Measurements from ENCODE around the gene DUSP22. TPM values are rescaled to one million over a fixed set of nuclear protein-coding genes. Genes with fewer than 3 reads are reported as not detected.
"Not testable (repeated sequence)": the region's sequence is repeated elsewhere in the genome, so short reads cannot be mapped to it uniquely, and the experiment has no call there.

DUSP22 gene
- total RNA-seq, 2 donors from 2014 or later, result 26.5 to 29.5 TPM

DNA sequence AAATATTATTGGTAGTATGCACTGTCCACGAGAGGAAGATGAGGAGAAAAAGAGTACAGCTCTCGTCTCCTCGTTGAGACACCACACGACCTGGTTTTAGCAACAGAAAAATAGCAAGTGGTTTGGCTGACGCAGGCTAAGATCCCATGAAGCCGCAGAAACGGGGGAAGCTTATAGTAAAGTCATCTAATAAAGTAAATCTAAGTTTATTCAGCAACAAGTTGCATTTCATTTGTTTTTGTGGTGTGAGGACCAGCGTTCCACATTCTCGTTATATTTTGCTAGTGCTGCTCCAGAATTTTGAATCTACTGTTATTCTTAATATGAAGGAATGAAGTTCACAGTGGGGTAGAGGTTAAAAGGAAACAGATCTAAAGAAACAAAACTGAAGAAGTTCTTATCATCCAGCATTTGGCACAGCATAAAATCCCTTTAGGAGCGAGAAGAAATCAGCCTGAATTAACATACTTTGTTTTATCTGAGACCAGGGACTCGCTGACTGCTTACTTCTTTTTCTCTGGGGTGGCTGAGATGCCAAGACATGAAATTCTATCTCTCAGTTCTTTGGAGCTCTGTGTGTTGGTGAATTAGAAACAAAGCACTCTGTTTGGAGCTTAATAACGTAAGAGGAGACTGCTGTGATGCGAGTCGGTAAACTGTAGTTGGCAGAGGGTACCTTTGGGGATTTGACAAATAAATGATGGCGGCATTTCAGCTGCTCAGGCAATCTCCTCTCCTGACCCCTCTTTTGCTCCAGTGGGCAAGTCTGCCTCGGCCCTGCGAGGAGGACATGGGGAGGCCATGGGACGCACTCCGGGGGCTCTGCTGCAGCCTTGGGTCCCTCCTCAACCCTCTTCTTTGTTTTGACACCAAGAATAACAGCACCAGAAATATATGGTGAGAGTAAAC, 74.4 kb downstream of the DUSP22 start:
- intact Hi-C loops (cut with DNase I, micrococcal nuclease), result no loop called here
- ATAC-seq (no peak), DNase-seq (no peak)

DNA sequence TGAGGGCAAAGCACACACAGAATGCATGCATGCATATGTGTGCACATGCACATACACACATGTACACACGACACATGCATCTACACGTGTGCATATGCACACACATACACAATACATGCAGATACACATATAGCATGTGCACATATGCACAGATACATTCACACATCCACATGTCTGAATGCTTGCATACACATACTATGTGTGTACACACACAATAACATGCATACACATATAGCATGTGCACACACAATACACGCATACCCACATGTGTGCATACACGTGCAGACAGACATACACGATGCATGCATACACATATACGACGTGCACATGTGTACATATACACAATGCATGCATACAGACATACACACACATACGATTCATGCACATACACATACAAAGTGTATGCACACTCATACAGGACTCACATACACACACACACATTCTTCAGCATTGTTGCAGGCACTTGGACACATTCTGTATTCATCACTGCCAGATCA, 75.1 kb downstream of the DUSP22 start:
- intact Hi-C loops (cut with DNase I, micrococcal nuclease), result no loop called here
- no peak for ATAC-seq
- no peak for DNase-seq

DNA sequence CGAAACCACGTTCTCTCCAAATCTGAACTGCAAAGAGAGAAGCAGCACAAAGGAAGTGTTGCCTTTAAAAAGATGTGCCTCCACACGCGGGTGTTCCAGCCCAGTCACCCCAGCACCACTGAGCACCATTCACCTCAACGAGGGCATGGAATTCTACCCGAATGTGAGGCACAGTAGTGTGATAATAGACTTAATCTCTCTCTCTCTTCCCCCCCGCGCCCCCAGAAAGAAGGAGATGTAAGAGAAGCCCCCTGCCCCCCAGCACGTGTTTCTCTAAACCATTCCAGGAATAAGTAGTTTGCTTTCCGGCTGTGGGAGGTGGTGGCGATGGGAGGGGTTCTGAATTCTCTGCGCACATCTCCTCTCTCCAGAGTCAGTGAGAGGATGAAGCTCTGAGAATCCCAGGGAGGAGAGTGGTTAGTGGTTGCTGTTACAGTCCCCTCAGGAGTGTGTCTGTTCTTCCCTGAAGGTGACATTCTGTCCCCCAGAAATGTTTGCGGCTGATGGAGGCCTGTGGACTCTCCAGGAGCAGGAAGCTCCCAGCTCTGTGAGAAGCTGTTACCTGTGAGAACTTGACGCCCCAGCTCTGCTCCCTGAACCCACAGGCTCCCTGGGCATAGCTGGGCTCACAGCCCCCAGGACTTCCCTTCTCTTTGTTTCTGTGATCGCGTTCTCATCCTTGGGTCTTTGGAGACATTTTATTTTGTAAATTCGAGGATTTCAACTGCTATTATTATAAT, 75.8 kb downstream of the DUSP22 start:
- intact Hi-C loops (cut with DNase I, micrococcal nuclease), result no loop called here
- no peak for DNase-seq

DNA sequence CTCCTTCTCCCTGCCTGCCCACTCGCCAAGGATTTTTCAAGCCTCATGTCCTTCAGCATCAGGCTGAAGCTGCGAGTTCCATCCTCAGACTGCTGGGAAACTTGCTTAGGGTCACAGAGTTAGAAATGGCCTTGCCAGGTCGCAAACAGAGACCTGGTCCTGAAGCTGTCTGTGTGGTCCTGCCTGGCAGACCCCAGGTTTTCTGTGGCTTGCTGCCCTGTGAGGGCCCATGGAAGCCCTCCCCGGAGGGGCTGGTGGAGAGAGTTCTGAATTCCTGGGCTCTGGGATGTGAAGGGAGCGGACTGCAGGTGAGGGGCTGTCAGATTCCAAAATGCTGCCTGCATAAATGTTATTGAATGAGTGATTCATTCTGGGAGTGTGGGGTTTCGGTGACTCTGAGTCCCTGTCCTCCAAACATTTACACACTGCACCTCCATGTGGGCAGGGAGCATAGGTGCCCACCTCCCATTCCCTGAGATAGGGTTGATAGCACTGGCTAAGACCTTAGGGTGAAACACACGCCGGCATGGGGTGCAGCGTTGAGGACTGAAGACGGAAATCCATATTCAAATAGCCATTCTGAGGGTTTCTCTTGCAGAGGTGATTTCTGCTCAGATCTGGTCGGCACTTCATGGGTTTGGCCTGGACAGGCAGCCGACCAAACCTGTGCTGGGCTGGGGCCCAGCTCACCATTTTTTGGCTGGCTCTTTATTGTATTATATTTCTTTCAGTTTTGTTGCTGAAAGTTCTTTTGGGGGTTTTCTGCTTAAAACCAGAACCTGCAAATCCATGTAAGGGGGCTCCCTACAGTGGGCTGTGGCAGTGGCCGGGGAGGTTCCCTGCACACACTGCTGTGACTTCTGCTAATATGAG, 77.5 kb downstream of the DUSP22 start:
- intact Hi-C loops (cut with DNase I, micrococcal nuclease), result no loop called here
- no peak for ATAC-seq
- no peak for DNase-seq

More for the DNA sequence above, 75.8 kb downstream of the DUSP22 start:
- ATAC-seq, result no peak

DNA sequence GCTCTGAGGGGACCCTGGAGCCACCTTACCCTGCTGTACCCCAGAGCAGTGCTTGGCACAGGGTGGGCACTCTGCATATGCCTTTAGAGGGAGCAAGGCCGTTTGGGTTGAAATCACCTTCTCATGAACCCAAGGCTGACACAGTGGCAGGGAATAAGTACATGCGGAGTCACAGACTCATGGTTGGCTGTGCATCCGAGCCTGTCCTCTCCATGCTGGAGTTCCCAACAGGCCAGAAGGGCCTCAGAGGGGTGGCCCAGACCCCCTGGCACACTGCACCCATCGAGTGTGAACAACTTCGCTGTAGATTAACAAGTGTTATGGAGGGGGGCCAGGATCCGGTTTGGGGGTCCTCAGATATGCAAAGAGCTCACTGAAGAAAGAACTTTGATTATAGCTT, 78.3 kb downstream of the DUSP22 start:
- intact Hi-C loops (cut with DNase I, micrococcal nuclease), result no loop called here
- ATAC-seq (no peak), DNase-seq (no peak)

DNA sequence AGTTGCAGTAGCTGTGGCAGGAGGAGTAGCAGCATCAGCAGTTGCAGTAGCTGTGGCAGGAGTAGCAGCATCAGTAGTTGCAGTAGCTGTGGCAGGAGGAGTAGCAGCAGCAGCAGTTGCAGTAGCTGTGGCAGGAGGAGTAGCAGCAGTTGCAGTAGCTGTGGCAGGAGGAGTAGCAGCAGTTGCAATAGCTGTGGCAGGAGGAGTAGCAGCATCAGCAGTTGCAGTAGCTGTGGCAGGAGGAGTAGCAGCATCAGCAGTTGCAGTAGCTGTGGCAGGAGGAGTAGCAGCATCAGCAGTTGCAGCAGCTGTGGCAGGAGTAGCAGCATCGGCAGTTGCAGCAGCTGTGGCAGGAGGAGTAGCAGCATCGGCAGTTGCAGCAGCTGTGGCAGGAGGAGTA, 79.6 kb downstream of the DUSP22 start:
- ATAC-seq; intact Hi-C loops (cut with DNase I, micrococcal nuclease); DNase-seq: not testable (repeated sequence)

DNA sequence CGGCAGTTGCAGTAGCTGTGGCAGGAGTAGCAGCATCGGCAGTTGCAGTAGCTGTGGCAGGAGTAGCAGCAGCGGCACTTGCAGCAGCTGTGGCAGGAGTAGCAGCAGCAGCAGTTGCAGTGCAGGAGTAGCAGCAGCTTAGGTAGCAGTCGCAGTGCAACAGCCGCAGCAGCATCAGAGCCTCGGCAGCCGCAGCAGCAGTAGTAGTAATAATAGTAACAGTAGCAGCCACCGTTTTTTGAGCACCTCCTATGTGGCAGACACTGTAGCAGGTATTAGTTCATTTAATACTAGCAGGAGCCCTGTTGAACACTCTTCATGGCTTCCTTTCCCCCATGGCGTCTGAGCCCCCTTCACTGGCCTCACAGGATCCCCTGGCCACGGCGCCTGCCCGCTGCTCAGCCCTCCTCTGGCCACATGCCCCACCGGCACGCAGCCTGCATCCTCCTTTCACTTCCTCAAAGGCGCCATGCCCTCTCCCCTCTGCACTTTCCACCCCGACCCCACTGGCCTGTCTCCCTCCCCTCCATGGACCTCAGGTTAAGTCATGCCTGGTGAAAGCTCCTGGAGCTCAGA, 80.1 kb downstream of the DUSP22 start:
- ATAC-seq, result no peak
- peak in 1 of 2 donors; percentile 27 for DNase-seq
- intact Hi-C loops (cut with DNase I, micrococcal nuclease), result no loop called here

DNA sequence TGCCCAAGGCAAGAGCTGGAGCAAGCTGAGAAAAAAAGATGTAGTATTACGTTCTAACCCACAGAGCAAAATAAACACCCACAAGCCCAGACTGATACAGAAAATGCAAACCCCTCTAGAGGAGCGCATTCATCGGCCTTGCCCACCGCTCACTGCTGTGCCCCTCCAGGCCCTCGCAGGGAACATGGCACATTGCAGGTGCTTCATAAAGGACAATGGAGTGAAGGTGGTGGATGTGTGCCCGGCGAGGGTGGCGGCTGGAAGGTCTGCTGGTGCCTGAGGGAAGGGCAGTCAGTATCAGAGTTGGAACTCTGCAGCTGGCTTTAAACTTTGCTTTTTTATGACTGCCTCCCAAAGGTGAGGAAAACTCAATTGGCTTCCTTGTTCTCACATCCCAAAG, 80.7 kb downstream of the DUSP22 start:
- peak; percentile 26 for ATAC-seq
- no peak for DNase-seq
- intact Hi-C loops (cut with DNase I, micrococcal nuclease), result no loop called here

DNA sequence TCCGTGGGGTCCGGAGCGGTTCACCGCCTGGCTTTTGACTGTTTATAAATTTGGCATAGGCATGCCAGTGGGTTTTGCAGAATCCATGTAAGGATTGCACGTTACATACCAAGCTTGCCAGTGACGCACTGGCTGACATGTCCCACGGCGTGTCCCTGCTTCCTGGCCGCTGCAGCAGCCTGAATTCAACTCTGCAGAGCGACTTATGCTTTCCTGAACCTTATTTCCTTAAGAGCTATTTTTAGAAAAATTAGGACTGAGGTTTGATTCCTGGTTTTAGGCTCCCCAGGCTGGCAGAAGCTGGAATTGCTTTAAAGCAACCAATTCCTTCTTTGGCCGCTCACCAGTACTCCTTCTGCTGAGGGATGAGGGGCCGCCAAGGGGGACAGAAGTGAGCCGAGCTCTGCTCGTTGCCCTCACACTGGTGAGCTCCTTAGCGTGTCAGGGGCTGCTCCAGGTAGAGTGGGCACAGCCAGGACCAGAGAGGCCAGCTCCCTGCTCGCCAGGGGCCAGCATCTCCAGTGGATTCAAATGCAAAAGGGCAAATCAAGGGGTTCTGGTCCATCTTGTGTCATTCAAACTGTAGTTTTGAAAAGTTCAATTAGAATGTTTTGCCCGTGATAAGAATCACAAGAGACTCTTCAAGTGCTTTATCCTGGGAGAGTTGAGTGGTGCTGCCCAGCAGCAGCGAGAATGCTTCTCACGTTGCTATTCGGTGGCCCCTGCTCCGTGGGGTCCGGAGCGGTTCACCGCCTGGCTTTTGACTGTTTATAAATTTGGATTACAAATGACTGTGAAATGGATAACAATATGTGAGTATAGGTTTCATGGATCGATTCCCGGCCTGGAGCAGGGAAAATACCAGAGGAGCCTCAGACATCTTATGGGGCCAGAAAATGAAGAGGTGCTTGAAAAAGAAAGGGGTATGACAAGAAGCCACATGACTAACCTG, 81.8 kb downstream of the DUSP22 start:
- intact Hi-C loops (cut with DNase I, micrococcal nuclease), result no loop called here
- ATAC-seq, result no peak

DNA sequence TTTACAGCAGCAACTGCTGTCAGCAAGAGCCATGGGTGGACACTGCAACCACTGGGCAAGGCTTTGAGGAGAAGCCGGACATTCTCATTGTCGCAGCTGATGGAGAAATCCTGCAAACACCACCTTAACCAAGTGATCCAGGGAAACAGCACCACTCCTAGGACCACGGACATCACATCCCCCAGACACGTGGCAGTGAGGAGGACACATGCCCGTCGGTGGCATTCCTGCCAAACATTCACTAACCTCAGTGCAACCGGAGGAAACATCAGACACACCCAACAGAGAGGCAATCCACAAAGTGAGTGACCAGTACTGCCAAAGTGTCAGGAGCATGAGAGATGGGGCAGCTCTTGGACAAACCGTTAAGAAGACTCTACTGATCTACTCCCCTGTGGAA, 82.7 kb downstream of the DUSP22 start:
- no peak for DNase-seq
- ATAC-seq, result no peak
- intact Hi-C loops (cut with DNase I, micrococcal nuclease), result no loop called here

More for the DNA sequence above, 81.8 kb downstream of the DUSP22 start:
- peak in 1 of 2 donors; percentile 23 for DNase-seq

DNA sequence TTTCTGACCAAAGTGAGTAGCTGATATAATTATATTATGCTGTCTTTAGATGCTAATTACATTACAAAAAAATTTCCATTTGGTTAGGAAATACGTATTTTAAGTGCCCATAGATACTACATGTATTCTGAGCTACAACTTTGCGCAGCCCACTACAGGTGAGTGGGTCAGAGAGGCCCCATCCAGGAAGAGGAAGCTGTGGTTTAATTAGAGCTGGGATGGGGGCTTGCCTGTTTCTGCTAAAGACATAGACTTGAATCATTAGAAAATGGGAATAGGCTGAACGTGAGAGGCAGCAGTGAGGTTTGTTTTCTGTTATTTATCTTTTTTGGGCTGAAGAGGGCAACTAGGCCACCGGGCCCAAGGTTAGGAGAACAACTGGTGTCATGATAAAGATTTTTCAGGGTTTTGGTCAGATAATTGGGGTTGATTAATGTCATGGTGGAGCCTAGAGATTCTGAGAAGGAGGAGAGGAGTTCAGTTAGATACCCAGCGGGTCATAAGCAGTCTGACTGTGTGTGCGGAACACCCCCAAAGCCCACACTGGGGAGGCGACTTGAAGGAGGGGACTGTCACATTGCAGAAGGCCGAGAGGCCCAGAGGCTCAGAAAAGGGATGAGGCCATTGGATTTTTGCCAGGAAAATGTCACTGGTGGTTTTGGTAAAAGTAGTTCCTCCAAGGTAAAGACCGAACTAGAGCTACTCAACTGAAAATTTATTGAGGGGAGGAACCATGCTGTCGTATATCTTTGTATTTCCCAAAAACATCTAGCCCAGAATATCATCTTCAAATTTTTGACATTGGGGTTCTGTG, 84.7 kb downstream of the DUSP22 start:
- ATAC-seq, result no peak
- intact Hi-C loops (cut with DNase I, micrococcal nuclease), result no loop called here
- no peak for DNase-seq

DNA sequence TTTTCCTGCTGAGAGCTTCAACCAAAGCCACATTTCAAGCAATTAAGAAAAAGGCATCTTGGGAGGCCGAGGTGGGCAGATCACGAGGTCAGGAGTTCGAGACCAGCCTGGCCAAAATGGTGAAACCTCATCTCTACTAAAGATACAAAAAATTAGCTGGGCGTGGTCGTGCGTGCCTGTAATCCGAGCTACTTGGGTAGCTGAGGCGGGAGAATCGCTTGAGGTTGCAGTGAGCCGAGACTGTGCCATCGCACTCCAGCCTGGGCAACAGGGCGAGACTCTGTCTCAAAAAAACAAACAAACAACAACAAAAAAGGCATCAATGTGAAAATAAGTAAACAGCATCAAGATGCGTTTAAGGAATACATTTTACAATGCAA, 85.3 kb downstream of the DUSP22 start:
- intact Hi-C loops (cut with DNase I, micrococcal nuclease); ATAC-seq; DNase-seq: not testable (repeated sequence)

DNA sequence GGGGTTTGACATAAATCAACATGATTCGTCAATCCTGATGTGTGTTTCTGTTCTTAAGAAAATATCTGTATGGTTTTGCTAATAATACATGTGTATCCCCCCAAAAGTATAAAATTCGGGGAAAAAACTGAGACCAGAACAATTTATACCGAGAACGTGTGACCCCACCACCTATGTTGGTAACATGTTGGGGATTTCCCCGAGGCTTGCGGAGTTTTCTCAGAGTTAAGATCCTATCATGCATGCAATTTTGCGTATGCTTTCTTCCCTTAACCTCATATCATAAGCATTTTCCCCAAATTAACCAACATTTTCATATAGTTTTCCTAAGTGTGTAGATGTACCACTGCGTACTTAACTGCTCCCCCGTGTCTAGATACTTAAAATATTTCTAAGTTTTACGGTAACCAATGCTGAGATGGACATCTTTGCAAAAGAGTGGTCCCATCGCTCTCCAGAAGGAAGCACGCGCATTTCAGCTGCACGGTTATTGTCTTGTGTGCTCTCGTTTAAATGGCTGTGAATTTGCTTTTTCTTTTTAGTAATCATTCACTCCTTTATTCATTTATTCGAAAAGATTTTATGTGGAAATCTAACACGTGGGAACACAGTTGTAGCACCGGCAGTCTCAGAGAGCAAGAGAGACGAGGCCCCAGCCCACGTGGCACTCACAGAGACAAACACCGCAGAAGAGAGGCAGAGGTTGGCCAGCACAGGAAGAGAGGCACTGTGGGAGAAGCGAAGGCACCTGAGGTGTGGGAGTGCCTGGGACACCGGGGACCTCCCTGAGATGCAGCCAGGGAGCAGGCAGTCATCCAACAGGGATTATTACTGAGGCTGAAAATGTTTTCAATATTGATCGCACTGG, 86.0 kb downstream of the DUSP22 start:
- DNase-seq (no peak), ATAC-seq (no peak)
- intact Hi-C loops (cut with DNase I, micrococcal nuclease), result no loop called here

DNA sequence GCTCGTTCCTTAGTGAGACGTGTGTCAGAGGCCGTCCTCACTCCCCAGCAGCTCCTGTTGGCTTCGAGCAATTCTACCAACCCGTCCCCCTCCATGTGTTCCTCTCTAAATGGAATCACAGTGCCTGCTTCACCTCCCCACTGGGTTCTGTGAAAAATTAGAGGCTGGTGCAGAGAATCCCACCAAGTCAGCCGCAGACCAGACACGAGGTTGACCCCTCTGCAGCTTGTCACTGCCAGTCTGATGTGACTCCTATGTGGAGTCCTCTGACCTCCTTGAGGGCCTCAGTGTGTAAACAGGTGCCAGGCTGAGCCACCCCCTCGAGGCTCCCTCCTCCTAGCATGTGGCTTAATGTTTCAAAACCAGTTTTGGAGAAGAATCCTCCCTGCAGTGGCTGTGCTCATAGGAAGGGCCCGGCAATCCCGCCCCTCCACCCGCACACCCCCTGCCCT, 86.7 kb downstream of the DUSP22 start:
- ATAC-seq (no peak), DNase-seq (no peak)
- intact Hi-C loops (cut with DNase I, micrococcal nuclease), result no loop called here

DNA sequence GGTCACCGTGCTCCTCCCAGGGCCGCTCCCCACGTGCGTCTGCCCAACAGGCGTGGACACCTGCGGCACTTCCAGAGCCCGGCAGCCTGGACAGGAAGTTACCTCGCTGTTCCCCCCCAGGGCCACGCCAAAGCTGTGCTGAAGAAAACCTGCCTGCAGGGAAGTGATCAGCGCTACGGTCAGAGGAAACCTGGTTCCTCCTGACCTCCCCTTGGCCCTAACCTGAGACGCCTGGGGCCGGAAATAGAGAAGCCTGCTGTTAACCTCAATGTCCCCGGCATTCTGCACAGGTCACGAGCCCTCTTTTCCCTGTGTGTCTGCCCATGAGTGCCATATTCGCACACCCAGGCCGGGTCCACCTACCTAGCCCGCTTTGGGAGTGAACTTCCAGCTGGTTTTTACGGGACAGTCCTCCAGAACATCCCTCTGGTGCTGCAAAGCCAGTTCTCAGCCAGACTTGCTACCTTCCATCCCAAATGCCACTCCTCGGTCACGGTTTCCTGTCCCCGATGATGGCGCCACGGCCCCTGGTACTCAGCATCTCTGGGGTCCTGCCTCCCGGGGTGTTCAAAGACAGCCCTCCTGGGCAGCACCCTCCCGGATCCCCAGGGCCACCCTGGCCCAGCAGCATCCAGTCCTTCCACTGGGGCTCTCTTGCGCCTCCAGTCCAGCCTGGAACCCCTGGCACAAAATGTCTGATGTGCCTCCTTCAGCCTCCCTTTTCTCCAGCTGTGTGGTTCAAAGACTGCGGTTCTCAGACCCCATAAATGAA, 87.3 kb downstream of the DUSP22 start:
- peak; percentile 31 to 43 for DNase-seq
- ATAC-seq, result peak; percentile 51
- intact Hi-C loops (cut with DNase I, micrococcal nuclease), result no loop called here
